ENCODE data around the gene ACKR3.

Gene ACKR3

GRCh38 chr2:236610991-236611821, 41.6 kb downstream of the ACKR3 start:
- DNase-seq (ENCODE audit: low spot score), result no peak

GRCh38 chr2:236612737-236613136, 43.1 kb downstream of the ACKR3 start:
- DNase-seq (ENCODE audit: low spot score), result no peak

- no peak for DNase-seq (ENCODE audit: low spot score)
These were observed 44.0 kb downstream of the ACKR3 start for GRCh38 chr2:236613612-236614011.

GRCh38 chr2:236614551-236614950, 44.9 kb downstream of the ACKR3 start:
- DNase-seq (ENCODE audit: low spot score), result no peak

DNA sequence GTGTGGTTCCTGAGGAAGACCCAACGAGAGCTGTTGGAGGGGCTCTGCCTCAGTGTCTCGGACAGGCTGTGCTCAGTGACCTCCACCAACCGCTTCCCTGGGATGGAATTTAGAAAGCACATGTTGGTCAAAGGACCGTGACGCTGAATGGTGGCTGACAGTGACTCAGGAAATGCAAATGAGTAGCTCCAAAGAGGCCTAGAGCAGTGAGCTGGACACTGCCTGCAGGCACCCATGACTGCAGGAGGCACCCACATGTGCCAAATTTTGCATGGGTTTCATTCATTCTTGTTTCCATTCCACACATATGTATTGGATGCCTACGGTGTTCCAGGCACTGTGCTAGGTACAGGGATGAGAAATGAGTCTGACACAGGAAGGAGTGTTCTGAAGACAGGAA, 46.4 kb downstream of the ACKR3 start:
- DNase-seq (ENCODE audit: low spot score), result no peak

GRCh38 chr2:236616624-236617023, 47.0 kb downstream of the ACKR3 start:
- DNase-seq (ENCODE audit: low spot score), result no peak

GRCh38 chr2:236617221-236617737, 47.7 kb downstream of the ACKR3 start:
- no peak for DNase-seq (ENCODE audit: low spot score)

DNA sequence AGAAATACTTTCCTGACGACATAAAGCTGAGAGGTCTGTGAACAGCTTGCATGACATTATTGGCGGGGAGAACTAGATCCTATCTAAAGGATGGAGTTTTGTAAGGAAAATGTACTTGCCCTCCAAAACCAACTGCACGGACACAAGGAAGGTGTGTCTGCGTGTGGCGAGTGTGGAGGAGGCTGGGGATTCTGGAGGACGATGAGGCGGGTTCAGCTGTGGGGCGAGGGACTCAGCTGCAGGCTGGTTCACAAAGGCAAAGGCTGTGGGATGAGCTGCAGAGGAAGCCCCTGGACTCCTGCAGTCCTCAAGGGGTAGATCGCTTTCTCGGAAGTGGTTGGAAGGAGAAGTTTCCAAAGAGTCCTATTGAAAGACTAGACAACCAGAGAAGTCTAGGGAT, 48.2 kb downstream of the ACKR3 start:
- DNase-seq (ENCODE audit: low spot score), result no peak

- DNase-seq (ENCODE audit: low spot score), result no peak
These were observed 48.7 kb downstream of the ACKR3 start for GRCh38 chr2:236618370-236618769.

- no peak for DNase-seq (ENCODE audit: low spot score)
These were observed 50.4 kb downstream of the ACKR3 start for GRCh38 chr2:236619910-236620612.

- no peak for DNase-seq (ENCODE audit: low spot score)
These were observed 52.2 kb downstream of the ACKR3 start for GRCh38 chr2:236621786-236622185.

- DNase-seq (ENCODE audit: low spot score), result no peak
These were observed 52.6 kb downstream of the ACKR3 start for GRCh38 chr2:236622201-236622600.

- no peak for DNase-seq (ENCODE audit: low spot score)
These were observed 53.0 kb downstream of the ACKR3 start for GRCh38 chr2:236622660-236623059.

GRCh38 chr2:236623816-236624215, 54.2 kb downstream of the ACKR3 start:
- DNase-seq (ENCODE audit: low spot score), result no peak

DNA sequence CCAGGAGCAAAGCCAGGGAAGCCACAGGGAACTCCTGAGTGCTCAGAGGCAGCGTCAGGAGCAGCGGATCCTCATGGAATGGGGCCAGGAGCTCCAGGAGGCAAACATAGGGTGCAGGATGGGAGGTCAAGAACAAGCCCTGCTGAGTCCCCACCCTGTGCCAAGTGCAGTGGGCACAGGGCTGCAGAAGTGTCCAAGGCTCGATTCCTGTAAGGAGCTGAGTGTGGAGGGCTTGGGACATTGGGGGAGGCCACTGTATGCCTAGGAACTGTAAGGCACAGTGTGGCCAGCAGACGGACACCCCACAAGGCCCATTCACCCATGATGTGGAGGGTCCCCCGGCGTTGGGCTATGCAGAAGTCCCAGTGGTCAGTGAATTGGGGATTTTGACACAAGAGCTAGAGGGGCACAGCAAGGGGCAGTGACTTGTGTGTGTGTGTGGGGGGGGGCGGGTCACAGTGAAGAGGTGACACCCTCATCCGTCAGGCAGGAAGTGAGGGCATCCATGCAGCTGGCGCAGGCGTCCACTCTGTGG, 55.6 kb downstream of the ACKR3 start:
- no peak for DNase-seq (ENCODE audit: low spot score)

DNA sequence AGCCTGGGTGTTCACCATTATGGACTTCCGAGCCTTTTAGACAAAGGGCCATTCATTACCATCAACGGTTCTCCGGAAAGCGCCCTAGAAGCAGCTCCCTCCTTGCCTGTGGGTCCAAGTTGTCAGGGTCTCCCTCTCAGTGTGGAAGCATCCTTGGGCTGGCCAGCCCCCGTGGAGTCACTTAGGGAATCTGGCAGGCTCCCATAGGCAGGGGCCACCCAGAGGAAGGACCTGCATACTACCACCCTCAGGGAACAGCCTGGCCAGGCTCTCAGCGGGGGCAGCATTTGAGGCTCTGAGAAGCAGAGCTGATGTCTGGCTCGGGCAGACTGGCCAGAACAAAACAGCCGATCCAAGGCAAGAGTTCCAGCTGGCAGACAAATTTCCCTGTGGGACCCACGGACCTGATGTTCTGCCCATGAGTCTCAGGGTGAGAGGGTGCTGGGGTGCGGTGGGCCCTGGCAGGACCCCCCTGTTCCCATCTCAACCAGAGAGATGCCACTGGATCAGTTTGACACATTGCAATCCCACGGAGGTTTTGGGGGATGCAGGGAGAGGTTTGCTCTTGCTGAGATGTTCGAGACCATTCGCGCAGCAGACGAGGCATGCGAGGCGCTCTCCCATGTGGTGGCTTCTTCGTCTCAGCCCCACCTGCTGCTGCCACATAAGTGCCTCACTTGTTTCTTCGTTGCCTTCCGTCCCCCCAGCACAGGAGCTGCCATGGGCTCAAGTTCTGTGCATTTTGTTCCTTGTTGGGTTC, 56.9 kb downstream of the ACKR3 start:
- no peak for DNase-seq (ENCODE audit: low spot score)

GRCh38 chr2:236627193-236627592, 57.6 kb downstream of the ACKR3 start:
- DNase-seq (ENCODE audit: low spot score), result no peak

GRCh38 chr2:236627841-236628240, 58.2 kb downstream of the ACKR3 start:
- DNase-seq (ENCODE audit: low spot score), result no peak

- no peak for DNase-seq (ENCODE audit: low spot score)
These were observed 58.8 kb downstream of the ACKR3 start for GRCh38 chr2:236628256-236628901.

DNA sequence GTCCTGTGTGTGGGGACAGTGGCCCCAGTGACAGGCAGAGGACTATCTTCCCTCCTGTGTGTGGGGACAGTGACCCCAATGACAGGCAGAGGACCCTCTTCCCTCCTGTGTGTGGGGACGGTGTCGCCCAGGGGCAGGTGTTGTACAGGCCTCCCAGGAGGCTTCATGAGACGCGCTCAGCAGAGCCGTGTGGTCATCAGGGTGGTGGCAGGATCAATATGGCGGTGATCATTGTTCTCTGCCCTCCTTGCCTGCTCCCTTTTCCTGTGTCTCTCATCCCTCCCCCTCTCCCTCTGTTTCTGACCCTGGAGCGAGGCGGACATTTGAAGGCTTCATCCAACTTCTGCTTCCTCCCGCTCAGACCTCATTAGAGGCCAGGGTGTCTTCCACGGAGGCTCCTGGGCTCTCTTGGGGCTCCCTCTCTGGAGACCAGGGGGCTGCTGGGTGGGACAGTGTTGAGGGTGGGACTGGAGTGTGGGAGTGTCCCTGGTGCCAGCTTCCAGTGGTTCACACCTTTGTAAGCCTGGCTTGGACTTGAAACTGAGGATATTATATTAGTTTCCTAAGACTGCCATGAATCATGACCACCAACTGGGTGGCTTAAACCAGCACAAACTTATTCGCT, 59.5 kb downstream of the ACKR3 start:
- DNase-seq (ENCODE audit: low spot score), result no peak
